HepG2 (cell line): Measurements from ENCODE around the gene DSTN. TPM values are rescaled to one million over a fixed set of nuclear protein-coding genes. Genes with fewer than 3 reads are reported as not detected.
A peak's percentile ranks its signal among the peaks of the same experiment; 100 is the strongest.

Experiments used
- AHR ChIP-seq: IDR thresholded peaks from 2 replicates; pipeline ENCODE4 v1.6.1; 2018; ENCODE audit warnings: missing genetic modification reagents, missing compliant biosample characterization
- BRF2 ChIP-seq: sonication (generic); formaldehyde crosslinking; IDR thresholded peaks from 2 replicates; pipeline ENCODE4 v1.8.1; 2022; ENCODE audit warnings: mild to moderate bottlenecking, missing genetic modification reagents
- CSRNP1 ChIP-seq: sonication (generic); formaldehyde crosslinking; IDR thresholded peaks from 2 replicates; pipeline ENCODE4 v1.8.1; 2023; ENCODE audit warnings: mild to moderate bottlenecking, missing genetic modification reagents
- CTCF ChIP-seq: sonication (generic); formaldehyde crosslinking; IDR thresholded peaks from 2 replicates; pipeline ENCODE4 v1.5.0; 2020; ENCODE audit warnings: mild to moderate bottlenecking, missing genetic modification reagents, moderate library complexity
- EZH2 ChIP-seq: conservative IDR thresholded peaks from 2 replicates; pipeline ENCODE4 v1.6.1; 2012; ENCODE audit warnings: mild to moderate bottlenecking, low read depth, low read length, moderate library complexity
- FOXM1 ChIP-seq: sonication (generic); formaldehyde crosslinking; IDR thresholded peaks from 2 replicates; pipeline ENCODE4 v1.5.0; 2020; ENCODE audit warnings: missing genetic modification reagents
- FOXP4 ChIP-seq: sonication (generic); formaldehyde crosslinking; IDR thresholded peaks from 2 replicates; pipeline ENCODE4 v1.4.0; 2020; ENCODE audit warnings: missing genetic modification reagents
- NCOA1 ChIP-seq: sonication (generic); formaldehyde crosslinking; IDR thresholded peaks from 2 replicates; pipeline ENCODE4 v1.9.0; 2021; ENCODE audit warnings: missing genetic modification reagents
- PITX1 ChIP-seq: sonication (generic); formaldehyde crosslinking; IDR thresholded peaks from 2 replicates; pipeline ENCODE4 v1.5.1; 2020; ENCODE audit warnings: mild to moderate bottlenecking, missing genetic modification reagents
- POLR2A ChIP-seq, 2 experiments: IDR thresholded peaks; 2 replicates each; pipeline ENCODE4 v1.6.1; 2011; ENCODE audit warnings: low read depth in 2 of 2, low read length in 2 of 2, mild to moderate bottlenecking in 1 of 2, moderate library complexity in 1 of 2; ENCODE audit not compliant: insufficient read depth in 1 of 2
- POLR2G ChIP-seq: fragments of 200-400 bp; formaldehyde crosslinking; IDR thresholded peaks from 2 replicates; pipeline ENCODE4 v1.6.1; 2018; ENCODE audit warnings: mild to moderate bottlenecking, low read depth, low read length, moderate library complexity
- RBM22 ChIP-seq: fragments of 200-400 bp; formaldehyde crosslinking; optimal IDR thresholded peaks from 2 replicates; pipeline ENCODE3; 2017; ENCODE audit warnings: mild to moderate bottlenecking, low read length, moderate library complexity
- RFXANK ChIP-seq: IDR thresholded peaks from 2 replicates; pipeline ENCODE4 v1.6.1; 2016
- SMAD1 ChIP-seq: sonication (generic); formaldehyde crosslinking; IDR thresholded peaks from 2 replicates; pipeline ENCODE4 v1.4.0; 2020; ENCODE audit warnings: missing genetic modification reagents, low read depth, mild to moderate bottlenecking, borderline replicate concordance
- SMYD3 ChIP-seq: sonication (generic); formaldehyde crosslinking; IDR thresholded peaks from 2 replicates; pipeline ENCODE4 v1.8.1; 2023; ENCODE audit warnings: mild to moderate bottlenecking, missing genetic modification reagents
- SSRP1 ChIP-seq: IDR thresholded peaks from 2 replicates; pipeline ENCODE4 v1.6.1; 2016; ENCODE audit warnings: control low read depth
- U2AF1 ChIP-seq: fragments of 200-400 bp; formaldehyde crosslinking; optimal IDR thresholded peaks from 2 replicates; pipeline ENCODE3; 2017; ENCODE audit warnings: mild to moderate bottlenecking, low read depth, low read length
- ZFP41 ChIP-seq: sonication (generic); formaldehyde crosslinking; IDR thresholded peaks from 2 replicates; pipeline ENCODE4 v1.4.0; 2020; ENCODE audit warnings: mild to moderate bottlenecking, missing genetic modification reagents, borderline replicate concordance
- ZFX ChIP-seq: sonication (generic); formaldehyde crosslinking; IDR thresholded peaks from 2 replicates; pipeline ENCODE4 v1.4.0; 2020; ENCODE audit warnings: mild to moderate bottlenecking, low read depth, missing genetic modification reagents, moderate library complexity
- ZNF264 ChIP-seq: sonication (generic); formaldehyde crosslinking; IDR thresholded peaks from 2 replicates; pipeline ENCODE4 v1.4.0; 2020; ENCODE audit warnings: missing genetic modification reagents
- ZNF350 ChIP-seq: sonication (generic); formaldehyde crosslinking; IDR thresholded peaks from 2 replicates; pipeline ENCODE4 v1.4.0; 2020; ENCODE audit warnings: mild to moderate bottlenecking, low read depth, missing genetic modification reagents, borderline replicate concordance
- ZNF512 ChIP-seq: sonication (generic); formaldehyde crosslinking; IDR thresholded peaks from 2 replicates; pipeline ENCODE4 v1.4.0; 2020; ENCODE audit warnings: mild to moderate bottlenecking, missing genetic modification reagents
- ZNF788 ChIP-seq: sonication (generic); formaldehyde crosslinking; IDR thresholded peaks from 2 replicates; pipeline ENCODE4 v1.5.0; 2020; ENCODE audit warnings: mild to moderate bottlenecking, missing genetic modification reagents, borderline replicate concordance
- polyA plus RNA-seq, 8 experiments: library from polyadenylated mRNA; depleted of rRNA in 3 of 8; stranded (reverse) in 7 of 8; unstranded in 1 of 8; fragments of >200 nt; fragmentation: Illumina TruSeq in 4 of 8; extraction: Trizol in 4 of 8; gene quantifications; 2 replicates each; pipeline versions ENCODE4 v1.2.1 to v1.2.3, GENCODE V29; 2011 to 2016; ENCODE audit warnings: low read depth in 4 of 8, missing spikeins in 1 of 8, mixed read lengths in 1 of 8; ENCODE audit not compliant: insufficient read depth in 1 of 8
- total RNA-seq, 5 experiments: library from RNA; depleted of rRNA; stranded (reverse); fragments of >200 nt; fragmentation: Illumina TruSeq; extraction: Trizol; gene quantifications; 2 replicates each; pipeline ENCODE4 v1.2.3, GENCODE V29; 2016; ENCODE audit warnings: low read depth in 1 of 5

Gene DSTN
- total and polyA plus RNA-seq, 2 of the 13 experiments (the other 11 are each of a cell fraction or from before 2014, with no cell fraction given) = 27.6 to 106 TPM

GRCh38 chr20:17651760-17652388 lies 82.0 kb downstream of the DSTN start (continued):
- TF ChIP-seq AHR (CRISPR knock-in tag) (no peak), POLR2G (peak; percentile 61; the same call in 1 of the 2 replicates), BRF2 (CRISPR knock-in tag) (no peak), ZFP41 (CRISPR knock-in tag) (0 out of 2 replicates have a peak, but pooled peaks have one; percentile 34), ZFX (0 out of 2 replicates have a peak, but pooled peaks have one; percentile 22), U2AF1 (peak; percentile 55), SMAD1 (CRISPR knock-in tag) (no peak), NCOA1 (CRISPR knock-in tag) (0 out of 2 replicates have a peak, but pooled peaks have one; percentile 44), ZNF350 (CRISPR knock-in tag) (peak; percentile 51; the same call in 1 of the 2 replicates), SMYD3 (CRISPR knock-in tag) (no peak), CTCF (CRISPR knock-in tag) (peak; percentile 67), ZNF788 (CRISPR knock-in tag) (peak; percentile 76; the same call in 1 of the 2 replicates), SSRP1 (CRISPR knock-in tag) (no peak), CSRNP1 (CRISPR knock-in tag) (0 out of 2 replicates have a peak, but pooled peaks have one; percentile 33), FOXP4 (CRISPR knock-in tag) (no peak), EZH2 (no peak), PITX1 (CRISPR knock-in tag) (no peak), FOXM1 (no peak), RBM22 (peak; percentile 76), POLR2A (IDR thresholded peaks at IDR 0.05; ENCODE audit: insufficient read depth in 1 of 2, low read depth in 2 of 2, low read length in 2 of 2) (peak; percentile 16 to 26; a peak in 3 of 4 replicates), ZNF264 (CRISPR knock-in tag) (0 out of 2 replicates have a peak, but pooled peaks have one; percentile 40), RFXANK (CRISPR knock-in tag) (no peak), ZNF512 (0 out of 2 replicates have a peak, but pooled peaks have one; percentile 13)
